ENCODE results near the gene ZDHHC1.
A peak's percentile ranks its signal among the peaks of the same experiment; 100 is the strongest.

Gene ZDHHC1

DNA sequence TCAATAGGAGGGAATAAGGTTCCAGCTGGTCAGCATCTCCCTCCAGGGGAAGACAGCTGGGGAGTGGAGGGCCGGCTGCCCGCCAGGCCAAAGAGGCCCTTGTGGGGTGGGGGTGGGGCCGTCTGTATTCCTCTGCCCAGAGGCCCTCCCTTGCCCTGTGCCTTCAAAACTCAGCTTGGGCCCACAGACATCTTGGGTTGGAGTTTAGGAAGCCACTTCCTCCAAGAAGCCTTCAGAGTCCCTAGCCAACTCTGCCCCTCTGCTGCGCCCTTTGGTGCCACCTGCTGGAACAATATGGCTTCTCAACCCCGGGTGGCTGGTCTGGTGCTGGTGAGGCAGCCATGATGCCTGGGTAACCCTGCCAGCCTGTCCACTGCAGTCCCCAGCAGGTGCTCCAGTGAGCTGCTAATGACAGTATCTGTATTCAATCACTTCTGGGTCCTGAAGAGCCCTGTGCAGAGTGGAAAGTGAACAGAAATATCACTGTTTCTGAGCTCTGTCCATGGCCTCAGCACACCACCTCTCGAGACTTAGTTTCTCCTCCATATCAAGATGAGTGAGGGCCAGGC, 31.3 kb upstream of the ZDHHC1 start:
- DNase-seq, result no peak

DNA sequence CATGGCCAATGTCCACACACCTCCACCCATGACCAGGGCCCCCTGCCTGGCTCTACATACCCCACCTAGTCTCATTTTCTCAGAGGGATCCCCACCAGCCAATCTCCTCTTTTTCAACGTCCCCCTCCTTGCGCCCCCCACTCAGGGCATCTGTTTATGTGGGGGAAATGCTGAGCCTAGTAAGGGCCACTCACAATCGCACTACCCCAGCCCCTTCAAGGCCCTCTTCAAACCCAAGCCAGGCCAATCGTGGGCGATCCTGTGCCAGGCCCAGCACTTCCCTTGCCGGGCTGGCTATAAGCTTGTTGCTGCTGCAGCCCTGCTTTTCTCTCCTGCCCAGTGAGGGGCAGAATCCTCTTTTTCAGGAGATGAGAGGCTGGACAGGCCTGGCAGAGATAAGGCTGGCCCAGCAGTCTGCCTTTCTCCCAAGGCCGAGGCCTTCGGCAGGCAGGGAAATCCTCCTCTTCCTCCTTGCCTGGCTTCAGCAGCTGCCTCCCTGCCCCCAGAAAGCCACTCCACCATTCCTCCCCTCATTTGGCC, 30.8 kb upstream of the ZDHHC1 start:
- no peak for DNase-seq

DNA sequence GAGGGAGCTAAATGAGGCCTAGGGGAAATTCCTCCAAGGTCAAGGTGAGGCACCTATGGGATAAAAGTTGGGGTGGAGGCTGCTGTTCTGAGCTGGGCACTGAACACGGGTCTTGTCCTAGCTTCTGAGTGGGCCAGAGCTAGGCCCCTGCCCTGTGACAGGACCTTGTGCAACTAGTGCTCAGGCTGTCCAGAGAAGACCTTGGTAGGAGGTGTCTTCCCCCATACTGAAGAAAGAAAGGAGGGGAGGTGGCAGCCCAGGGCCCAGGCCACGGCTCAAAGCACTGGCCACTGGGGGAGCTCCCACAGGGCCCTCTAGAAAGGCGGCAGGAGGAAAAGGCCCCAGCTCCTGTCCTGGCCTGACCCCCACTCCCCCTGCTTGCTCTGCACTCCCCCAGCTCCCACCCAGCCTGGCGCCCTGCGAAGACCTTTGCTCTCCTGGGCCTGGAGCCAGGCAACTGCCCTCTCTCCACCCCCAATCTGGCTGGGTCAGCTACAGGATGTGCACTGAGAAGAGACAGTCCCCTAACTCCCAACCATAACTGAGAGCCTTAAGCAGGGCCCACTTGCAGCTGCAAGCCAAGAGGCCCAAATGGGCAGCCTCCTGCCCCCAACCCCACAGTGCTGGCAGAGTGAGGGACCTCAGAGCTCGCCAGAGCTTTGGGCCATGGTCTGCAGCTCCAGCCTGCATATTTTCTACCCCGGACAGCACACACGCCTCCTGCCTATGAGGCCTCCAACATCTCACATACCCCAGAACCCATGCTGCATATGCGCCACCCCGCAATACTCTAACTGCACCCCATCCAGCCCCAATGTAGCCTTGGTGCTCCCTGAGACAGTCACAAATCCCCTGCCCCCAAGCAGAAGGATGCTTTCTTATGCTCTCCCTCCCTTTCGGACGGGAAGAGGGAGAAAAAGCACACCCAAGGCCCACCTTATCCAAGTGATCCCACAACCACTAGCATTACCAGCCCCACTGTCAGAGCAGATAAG, 29.9 kb upstream of the ZDHHC1 start:
- DNase-seq, result no peak

DNA sequence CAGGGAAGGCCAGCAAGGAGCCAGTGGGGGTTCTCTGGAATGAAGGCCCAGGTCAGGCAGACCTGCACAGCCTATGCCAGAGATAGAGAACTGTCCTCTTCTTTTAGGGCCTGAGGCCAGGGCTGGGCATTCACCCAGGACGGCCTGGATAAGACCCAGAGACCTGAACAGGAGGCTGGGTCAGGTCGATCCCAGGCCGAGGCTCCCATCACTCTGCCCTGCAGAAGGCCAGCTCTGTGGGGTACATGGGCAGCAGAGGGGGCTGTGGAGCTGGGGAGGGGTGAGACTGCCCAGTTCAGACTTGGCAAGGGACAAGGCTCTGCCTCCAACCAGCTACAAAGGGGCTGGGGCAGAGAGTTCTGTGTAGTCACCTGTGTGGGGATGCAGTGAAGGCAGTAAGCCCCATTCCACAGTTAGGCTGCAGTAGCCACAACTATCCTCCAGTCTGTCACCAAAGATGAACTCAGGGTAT, 29.2 kb upstream of the ZDHHC1 start:
- DNase-seq, result no peak

DNA sequence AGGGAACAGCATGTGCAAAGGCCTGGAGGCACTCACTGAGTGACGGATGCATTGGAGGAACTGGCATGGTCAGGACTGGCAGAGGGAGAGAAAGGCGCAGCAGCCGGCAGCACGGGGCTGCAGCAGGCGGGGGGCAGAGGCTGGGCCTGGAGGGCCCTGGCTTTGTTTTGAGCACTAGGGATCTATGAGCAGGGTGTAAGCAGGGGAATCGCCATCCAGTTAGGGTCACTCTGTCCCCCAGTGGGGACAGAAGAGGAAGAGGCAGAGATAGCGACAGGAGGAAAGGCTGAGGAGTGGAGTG, 28.8 kb upstream of the ZDHHC1 start:
- no peak for DNase-seq

DNA sequence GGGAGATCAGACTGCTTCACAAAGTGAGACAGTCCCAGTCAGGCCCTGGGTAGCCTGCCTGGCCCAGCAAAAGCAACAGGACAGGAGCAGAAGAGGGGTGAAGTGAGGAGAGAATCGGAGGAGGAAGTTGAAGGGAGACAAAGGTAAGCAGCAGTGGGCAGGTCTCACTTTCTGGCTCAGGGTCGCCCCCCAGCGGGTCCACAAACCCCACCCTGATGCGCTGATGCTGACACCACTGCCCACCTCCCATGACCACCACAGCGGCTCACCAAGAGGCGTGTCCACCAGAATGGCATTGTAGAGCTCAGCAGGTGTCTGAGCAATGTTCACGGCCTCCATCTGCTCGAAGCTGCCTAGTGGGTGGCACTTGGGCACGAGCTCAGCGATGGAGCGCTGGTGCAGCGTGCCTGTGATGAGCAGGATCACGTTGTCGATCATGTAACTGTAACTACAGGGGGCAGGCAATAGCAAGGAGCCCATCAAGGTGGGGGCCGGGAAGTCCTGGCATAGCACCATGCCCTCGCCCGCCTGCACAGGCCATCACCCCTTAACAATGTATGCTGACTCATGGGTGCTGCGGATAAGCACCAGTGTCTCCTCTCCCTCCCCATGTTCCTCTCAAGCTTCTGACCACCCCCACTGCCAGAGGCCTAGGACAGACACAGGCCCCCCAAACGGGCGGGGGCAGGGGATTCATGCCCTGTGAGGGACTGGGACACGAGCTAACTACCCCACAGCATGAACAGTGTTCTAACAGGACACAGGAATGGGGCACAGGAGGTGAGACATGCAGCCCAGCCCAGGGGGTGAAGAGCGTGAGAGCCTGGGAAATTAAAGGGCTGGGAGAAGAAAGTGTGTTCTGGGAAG, 28.2 kb upstream of the ZDHHC1 start:
- DNase-seq, result no peak

DNA sequence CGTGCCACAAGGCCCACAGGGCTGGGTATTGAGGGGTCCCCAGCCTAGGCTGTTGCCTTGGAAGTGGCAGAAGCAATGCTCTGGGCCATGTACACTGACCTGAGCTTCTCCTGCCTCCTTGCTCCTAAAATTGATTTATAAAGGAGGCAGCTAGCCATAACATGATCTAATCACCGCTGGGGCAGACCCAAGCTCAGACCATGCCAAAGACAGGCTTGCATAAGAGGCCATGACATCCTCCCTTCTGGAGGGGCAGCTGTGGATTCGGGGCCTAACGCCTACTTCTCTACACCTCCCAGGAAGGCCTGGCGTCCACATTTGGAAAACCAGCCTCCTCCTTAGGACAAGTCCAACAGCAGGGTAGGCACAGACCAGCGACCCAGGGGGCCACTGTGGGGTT, 27.0 kb upstream of the ZDHHC1 start:
- no peak for DNase-seq

DNA sequence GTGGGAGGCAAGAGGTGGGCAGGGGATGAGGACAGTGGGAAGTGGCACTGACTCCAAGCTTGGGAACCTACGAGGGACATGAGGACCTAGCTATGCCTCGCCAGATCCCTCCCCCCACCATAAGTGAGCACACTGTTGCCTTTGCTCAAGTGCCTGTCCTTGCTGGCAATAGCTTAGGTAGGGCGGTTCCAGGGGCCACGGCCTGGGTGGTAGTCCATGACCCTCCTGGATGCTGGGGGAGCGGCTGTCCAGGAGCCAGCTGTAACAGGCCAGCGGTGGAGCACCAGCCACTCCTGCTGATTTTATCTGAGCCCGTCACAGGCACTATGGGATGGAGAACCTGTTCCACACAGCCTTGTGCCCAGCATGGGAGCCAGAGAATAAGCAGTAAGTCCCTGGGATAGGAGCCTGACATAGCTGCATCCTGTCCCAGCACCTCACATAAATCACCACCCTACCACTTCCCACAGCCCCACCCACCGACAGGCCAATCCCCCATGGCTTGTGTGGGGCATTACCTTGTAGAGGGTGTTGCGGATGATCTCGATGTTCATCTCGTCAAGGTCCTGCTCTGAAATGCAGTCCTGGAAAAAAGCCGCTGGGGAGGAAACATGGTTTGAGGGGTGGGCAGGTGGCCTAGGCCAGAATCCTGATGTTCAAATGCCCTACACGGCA, 26.4 kb upstream of the ZDHHC1 start:
- DNase-seq, result no peak

DNA sequence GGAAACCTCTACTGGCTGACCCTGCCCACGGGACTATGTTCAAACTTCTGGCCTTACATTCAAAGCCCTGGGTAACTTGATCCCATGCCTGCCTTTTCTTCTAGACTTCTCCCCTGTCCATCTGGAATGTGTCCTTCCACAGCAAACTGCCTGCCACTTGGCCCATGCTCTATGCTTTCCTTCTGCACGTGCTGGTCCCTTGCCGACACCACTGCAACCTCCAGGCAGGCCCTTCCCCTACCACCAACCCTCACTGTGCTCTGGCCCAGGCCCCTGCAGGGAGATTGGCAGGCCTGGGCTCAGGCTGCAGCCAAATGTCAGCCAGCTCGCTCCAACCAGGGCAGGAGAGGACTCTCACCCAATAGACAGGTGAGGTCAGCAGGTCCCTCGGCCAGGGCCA, 25.6 kb upstream of the ZDHHC1 start:
- DNase-seq, result no peak

DNA sequence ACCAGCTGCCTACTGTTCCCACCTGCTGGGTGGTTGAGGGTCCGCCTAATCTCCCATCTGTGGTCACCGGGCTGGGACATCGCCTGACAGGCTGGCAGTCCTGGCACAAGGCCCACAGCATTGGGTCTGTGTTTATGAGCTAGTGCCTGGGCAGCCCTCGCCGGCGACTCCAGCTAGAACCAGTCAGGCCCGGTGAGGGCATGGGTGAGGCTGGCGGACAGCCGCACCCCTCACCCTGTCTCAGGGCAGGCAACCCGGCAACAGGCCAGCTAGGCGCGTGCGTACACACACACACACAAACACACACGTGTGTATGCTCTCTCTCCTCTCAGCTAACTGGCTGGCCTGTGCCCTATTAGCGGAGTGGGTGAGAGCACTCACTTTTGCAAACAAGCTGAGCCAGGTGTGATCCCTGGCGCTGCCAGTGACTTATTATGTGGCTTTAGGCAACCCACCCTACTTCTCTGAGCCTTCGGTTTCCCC, 25.0 kb upstream of the ZDHHC1 start:
- DNase-seq, result peak; percentile 81

DNA sequence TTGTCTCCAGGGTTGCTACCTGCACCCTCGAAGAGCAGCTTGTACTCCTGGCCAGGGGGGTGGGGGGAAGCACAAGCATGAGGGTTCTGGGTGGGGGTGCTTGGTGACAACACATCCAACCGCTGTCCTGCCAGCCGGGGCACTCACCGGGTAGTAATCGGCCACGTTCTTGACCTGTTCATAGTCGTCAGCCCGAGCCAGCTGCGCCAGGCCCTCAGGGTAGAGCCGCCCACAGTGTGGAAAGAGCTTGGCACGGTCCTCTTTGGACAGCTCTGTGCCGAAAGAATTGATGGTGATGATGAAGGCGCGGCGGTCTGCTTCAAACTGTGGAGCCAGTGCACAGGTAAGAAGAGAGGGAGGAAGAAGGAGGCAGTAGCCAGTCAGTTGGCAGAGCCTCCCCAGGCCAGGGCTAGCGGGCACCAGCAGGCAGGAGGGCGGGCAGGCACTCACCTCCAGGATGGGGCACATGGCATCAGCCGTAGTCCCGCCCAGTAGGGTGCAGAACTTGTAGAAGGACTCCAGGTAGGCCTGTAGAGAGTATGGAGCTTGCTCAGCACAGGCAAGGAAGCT, 22.6 kb upstream of the ZDHHC1 start:
- DNase-seq, result no peak

DNA sequence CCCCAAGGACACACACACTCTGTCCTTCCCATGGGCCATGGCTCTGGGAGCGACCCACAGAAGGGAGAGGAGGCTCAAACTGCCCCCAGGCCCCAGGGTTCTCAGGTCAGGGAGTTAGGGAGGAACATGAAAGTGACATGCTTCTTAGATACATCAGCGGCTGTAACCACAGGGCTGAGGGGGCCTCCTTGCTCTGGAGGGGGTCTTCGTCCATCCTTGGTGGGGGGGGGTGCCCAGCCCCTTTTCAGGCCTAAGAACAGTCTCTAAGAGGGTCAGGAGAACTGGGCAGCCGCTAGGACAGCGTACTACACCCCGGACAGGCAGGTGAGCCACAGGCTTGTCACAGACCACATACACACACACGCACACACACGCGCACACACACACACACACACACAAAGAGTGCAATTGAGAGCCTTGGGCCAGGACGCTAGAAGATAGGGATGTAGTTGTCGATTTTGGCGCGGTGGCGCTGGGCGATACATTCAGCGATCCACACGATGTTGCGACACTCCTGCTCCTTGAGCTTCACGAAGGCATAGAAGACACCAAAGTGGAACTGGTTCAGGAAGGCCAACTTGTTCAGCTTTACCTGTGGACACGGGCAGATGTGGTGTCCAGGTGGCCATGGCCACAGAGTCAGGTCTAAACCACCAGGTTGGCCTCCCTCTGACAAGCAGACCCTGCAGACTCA, 22.0 kb upstream of the ZDHHC1 start:
- no peak for DNase-seq

DNA sequence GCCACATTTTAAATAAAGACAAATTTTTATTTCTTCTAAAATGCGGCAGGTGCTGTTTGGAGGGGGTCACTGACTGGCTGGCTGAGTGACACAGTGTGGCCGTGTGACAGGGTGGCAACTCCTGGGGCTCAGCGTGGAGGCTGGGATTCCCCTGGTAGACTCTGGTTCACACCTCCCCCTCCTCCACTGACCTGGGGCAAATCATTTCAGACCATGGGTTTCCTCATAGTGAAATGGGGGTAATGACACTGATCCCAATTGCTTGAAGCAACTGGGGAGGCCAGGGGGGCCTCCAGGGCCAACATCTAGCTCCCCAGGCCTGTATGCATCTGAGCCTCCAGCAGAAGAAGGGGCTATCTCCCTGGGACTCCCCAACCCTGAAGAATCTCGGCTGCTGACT, 21.2 kb upstream of the ZDHHC1 start:
- DNase-seq, result no peak

DNA sequence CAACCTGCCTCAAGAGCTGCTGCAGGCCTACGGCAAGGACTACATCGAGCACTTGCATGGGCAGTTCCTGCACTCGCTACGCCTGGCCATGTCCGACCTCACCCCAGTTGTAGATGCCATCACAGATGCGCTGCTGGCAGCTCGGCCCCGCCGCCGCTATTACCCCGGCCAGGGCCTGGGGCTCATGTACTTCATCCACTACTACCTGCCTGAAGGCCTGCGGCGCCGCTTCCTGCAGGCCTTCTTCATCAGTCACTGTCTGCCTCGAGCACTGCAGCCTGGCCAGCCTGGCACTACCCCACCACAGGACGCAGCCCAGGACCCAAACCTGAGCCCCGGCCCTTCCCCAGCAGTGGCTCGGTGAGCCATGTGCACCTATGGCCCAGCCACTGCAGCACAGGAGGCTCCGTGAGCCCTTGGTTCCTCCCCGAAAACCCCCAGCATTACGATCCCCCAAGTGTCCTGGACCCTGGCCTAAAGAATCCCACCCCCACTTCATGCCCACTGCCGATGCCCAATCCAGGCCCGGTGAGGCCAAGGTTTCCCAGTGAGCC, 20.4 kb upstream of the ZDHHC1 start:
- DNase-seq, result no peak

DNA sequence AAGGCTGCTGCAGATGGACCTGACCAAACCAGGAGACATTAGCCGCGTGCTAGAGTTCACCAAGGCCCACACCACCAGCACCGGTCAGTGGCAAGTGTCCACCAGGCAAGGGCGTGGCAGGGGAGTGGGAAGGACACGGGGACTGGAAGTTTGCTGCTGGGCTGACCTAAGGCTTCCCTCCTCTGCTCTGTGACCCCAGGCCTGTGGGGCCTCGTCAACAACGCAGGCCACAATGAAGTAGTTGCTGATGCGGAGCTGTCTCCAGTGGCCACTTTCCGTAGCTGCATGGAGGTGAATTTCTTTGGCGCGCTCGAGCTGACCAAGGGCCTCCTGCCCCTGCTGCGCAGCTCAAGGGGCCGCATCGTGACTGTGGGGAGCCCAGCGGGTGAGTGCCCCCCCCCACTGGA, 19.5 kb upstream of the ZDHHC1 start:
- DNase-seq, result no peak

DNA sequence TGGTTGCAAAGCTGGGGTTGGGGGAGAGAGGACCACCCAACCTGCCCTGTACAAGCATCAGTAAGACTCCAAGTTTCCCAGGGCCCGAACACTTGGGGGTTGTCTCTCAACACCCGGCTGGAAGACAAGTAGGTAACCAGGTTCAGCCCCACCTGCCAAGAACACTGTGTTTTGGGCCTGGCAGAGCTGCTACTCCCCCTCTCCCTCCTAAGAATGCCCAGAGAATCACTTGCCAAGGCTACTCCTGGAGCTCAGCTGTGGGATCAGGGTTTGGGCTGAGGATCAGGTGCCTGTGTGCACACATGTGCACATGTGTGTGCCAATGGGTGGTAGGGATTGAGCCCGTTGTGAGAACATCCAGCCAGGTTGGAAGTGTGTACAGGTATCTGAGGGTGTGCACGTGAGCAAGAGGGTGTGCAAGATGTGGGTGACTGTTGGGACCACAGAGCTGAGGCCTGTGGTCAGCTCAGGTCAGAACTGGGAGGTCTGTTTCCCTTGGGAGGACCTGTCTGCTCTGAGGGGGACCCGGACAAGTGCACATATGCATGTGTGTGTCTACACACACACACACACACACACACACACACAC, 16.9 kb upstream of the ZDHHC1 start:
- no peak for DNase-seq

DNA sequence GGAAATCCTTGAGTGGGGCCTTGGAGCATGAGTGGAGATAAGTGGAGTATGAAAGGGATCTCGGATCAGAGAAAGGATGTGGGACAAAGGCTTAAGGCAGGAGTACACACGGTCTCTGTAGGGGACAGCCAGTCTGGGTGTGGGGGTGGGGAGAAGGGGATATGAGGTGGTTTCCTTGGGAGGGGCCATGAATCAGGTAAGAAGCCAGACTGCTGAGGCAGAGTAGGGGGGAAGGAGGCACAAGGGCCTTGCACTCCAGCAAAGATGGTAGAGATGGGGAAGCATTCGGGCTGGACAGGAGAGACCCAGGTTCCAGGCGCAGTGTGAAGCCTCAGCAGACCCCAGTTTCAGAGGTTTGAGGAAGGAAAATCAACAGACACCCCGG, 16.2 kb upstream of the ZDHHC1 start:
- DNase-seq, result no peak

DNA sequence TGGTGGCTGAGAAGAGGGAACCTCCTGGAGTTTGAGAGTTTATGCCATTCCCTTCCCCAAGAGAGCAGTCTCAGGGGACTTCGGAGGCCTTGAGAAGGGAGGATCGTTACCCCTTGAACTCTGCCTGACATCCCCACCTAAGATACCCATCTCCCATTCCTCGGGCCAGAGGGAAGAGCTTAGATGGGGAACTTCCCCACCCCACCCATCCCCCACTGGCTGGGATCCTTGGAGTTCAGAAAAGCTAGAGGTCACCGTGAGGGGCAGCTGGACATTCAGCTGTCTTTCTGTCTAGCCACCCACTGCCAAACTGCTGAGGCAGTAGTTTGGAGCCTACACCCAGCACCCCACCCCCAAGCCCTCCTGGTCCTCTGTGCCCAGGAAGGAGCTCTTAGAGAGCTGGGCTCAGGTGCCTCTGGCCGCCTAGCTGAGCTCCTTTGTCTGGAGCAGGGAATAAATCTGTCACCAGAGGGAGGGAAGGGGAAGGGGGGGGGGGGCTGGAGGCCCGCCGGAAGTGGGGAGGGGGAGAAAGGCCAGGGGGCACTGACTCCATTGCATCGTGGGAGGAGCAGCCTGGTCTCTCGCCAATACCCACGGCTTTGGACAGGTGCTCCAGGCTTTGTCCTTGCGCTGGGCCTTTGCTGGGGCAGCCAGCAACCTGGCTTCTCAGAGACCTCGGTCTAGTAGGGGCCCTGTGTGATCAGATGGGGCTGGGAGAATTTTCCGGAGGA, 15.7 kb upstream of the ZDHHC1 start:
- no peak for DNase-seq

DNA sequence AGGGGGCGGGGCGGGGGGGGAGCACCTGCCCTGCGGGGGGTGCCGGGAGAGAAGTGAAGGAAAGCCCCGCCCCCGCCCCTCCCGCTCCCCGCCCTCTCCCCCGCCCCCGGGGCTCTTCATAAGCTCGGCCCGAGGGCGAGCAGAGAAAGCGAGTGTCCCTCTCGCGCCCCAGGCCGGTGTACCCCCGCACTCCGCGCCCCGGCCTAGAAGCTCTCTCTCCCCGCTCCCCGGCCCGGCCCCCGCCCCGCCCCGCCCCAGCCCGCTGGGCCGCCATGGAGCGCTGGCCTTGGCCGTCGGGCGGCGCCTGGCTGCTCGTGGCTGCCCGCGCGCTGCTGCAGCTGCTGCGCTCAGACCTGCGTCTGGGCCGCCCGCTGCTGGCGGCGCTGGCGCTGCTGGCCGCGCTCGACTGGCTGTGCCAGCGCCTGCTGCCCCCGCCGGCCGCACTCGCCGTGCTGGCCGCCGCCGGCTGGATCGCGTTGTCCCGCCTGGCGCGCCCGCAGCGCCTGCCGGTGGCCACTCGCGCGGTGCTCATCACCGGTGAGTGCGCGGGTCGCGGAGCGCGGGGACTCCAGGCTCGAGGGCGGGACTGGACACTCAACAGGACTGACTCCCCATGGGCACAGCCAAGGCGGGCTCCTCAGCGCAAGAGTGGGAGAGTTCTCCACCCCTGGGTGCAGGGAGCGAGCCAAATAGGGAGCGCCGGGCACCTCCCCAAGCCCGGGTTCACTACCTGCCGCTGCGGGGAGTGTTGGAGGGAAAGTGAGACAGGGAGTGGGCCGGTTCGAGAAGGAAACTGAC, 14.9 kb upstream of the ZDHHC1 start, which contains the start of gene HSD11B2:
Gene HSD11B2 (plus strand): TSS at position 145 of the 798 bp plus-strand sequence. CDS start 128 bp downstream, at position 273.
- DNase-seq, result peak; percentile 55
